GM18868 (cell line): Measurements from ENCODE around the gene ARL3.
A peak's percentile ranks its signal among the peaks of the same experiment; 100 is the strongest.
"Not testable (repeated sequence)": the region's sequence is repeated elsewhere in the genome, so short reads cannot be mapped to it uniquely, and the experiment has no call there.

Experiments used
- ATAC-seq: cut with Tn5 transposase; IDR thresholded peaks from one replicate; pipeline ENCODE4 v1.9.1; 2021; ENCODE audit warnings: mild to moderate bottlenecking, moderate library complexity; ENCODE audit not compliant: unreplicated experiment

ARL3 gene

DNA sequence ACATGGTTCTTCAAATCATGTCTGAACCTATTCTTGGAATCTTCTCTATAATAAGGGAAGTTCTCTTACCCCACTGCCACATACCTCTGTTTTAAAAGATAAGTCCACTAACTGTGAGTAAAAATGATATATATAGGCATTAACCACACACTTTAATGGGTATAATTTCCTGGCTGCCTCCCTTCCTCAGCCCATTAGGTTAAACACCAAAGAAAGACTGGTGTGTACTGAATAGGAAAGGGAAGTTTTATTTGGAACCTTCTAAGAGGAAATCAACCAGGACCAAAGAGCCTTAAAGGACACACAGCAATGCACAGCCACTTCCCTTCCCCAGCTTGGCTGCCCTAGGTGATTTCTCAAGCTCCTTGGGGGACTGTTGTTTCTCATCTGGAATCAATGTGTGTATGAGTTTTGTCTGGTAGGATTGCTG lies 24.5 kb upstream of the ARL3 start:
- ATAC-seq, result no peak

DNA sequence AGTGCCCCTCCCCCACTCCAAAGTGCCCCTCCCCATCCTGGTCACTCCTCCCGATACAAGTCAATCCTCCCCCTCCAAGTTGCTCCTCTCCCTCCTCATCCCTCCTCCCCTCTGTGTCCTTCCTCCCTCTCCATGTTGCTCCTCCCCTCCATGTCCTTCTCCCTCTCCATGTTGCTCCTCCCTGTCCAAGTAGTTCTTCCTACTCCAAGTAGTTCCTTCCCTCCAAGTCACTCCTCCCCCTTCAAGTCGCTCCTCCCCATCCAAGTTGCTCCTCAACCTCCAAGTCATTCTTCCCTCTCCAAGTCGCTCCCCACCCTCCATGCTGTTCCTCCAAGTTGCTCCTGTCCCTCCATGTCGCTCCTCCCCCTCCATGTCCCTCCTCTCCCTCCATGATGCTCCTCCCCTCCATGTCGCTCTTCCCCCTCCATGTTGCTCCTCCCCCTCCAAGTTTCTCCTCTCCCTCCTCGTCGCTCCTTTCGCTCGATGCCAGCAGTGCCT lies 20.9 kb upstream of the ARL3 start:
- no peak for ATAC-seq

DNA sequence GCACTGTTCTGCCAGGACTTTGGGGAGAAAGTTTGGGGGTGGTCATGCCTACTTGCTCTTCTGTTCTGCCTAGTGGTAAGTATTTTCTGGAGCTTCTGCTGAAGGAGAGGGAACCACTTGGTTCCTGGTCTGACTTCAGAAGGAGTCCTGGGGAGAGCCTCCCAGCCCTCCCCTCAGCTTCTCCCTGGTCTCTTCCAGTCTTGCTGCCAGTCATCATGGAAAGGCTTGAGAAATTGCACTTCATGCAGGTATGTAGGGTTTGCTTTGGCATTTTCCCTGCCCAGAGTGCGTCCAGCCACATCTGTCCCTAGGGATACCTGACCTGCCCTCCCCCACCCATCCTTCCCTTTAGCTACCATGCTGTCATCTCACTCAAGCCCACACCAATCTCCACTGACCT lies 18.5 kb upstream of the ARL3 start:
- no peak for ATAC-seq

DNA sequence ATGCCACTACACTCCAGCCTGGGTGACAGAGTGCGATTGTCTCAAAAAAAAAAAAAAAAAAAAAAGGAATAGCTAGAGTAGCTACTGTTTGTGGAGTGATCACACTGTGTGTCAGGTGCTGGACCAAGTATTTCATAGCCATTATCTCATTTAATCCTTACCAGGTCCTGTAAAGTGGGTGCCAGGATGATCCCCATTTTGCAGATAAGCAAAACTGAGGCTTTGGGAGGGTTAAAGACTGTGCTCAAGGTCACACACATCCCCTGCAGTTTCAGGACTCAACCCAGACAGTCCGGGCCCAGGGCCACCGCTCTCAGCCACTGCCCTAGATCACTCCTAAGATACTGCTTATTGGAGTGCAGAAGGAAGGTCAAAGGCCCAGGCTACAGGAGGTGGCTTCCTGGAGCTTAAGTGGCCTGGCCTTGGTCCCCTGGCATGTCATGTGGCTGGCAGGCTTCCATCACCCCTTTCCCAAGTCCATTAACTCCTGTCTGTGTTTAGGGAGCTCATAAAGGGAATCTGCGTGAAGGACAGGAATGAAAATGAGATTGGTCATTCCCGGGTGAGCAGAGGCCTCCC lies 17.1 kb upstream of the ARL3 start:
- no peak for ATAC-seq

DNA sequence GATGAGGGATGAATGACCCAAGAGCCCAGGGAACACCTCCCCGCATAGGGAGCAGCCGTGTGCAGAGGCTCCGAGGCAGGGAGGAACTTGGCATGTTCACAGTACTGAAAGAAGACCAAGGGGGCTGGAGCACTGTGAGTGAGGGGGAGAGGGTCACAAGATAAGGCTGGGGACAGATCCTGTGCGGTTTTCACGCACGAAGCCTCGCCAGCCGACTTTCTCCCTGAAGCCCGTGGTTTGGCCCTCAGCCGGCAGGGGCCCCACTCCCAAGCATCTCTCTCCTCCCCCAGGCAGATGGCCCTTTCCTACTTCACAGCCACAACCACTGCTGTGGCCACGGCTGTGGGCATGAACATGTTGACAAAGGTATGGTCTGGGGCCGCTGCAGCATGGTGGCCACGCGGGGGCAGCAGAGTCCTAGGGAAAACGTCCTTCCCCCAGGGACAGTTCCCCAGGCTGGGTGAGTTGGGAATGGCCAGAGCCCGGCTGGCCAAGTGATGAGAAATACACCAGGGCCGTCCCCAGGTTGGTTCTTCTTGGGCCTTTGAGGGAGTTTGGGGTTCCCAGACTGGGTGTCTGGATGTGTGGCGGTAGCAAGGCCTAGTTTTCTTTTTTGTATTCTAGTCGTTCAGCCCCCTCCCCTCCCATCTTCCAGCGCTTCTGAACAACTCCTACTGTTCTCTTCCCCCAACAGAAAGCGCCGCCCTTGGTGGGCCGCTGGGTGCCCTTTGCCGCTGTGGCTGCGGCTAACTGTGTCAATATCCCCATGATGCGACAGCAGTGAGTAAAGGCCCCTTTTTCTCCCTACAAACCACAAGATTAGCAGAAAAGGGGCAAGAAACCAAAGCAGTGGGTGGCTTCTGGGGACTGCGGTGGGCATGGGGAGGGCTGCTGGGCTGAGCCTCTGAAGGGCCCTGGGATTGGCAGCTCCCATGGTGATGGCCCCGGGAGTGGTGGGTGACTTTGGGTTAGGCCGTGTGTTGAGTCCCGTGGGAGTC lies 15.1 kb upstream of the ARL3 start:
- no peak for ATAC-seq

DNA sequence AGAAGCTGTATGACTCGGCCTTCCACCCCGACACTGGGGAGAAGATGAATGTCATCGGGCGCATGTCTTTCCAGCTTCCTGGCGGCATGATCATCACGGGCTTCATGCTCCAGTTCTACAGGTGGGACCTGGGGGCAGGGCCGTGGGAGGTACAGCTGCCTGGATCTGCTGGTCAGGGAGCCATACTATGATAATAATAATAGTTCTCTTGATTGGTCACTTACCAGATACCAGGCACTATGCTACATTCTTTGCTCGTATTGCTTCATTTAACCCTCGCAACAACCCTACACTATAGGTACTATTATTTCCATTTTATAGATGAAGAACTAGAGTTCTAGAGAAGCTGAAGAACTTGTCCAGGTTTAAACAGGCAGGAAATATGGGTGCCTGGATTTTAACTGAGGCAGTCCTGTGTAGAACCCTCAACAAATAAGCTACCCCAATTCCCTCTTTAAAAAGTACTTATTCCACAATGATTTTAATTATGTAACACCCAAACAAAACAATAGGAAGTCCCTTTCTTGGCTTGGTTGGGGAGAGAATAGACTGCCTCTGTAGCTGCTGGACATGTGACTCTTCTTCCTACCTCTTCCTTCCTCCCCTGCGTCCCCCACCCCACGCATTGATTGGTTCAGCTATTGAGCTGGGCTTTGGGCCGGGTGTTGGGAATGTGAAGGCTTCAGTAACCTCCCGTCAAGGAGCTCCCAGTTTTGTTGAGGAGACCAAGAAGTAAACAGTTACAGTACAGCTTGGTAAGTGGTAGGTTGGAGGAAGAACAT lies 13.0 kb upstream of the ARL3 start:
- no peak for ATAC-seq

DNA sequence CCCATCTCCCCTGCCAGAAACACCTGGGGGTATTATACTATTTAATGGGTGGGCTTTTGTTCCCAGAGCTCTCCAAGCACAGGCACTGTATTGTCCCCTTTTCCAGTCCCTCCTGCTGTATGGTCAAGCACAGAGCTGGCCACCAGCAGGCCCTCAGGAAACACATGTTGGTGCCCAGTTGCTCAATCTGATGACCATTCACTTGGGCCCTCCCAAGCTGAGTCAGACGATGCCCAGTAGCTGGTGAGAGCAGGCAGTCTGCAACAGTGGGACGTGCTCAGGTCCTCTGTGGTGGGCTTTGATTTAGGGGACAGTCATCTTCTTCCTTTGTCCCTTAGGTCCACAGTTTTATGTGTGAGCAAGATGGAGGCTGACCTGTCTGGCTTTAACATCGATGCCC lies 12.1 kb upstream of the ARL3 start:
- no peak for ATAC-seq

DNA sequence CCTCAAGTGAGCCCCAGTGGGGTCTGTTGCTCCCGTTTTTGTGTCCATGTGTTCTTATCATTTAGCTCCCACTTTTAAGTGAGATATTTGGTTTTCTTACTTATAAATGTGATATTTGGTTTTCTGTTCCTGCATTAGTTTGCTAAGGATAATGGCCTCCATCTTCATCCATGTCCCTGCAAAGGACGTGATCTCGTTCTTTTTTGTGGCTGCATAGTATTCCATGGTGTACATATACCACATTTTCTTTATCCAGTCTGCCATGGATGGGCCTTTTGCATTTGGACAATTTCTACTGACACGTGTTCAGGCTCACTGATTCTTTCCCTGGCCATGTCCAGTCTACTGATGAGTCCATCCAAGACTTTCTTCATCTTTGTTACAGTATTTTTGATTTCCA lies 9.8 kb upstream of the ARL3 start:
- ATAC-seq, result no peak

DNA sequence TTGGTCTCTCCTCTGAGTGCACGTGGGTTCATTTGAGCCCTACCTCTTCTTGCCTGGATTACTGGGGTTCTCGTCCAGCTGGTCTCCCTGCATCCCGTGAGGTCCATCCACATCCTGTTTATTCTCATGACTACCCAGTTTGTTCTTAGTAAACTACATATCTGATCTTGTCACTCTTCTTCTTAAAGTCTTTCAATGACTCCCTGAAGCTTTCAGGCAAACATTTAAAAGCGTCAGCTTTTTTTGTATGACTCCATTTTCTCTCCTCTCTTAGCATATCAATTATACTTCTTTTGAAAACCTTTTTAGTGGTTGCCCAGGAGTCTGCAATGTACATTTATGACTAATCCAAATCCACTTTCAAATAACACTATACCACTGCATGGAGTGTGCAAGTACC lies 7.8 kb upstream of the ARL3 start:
- no peak for ATAC-seq

DNA sequence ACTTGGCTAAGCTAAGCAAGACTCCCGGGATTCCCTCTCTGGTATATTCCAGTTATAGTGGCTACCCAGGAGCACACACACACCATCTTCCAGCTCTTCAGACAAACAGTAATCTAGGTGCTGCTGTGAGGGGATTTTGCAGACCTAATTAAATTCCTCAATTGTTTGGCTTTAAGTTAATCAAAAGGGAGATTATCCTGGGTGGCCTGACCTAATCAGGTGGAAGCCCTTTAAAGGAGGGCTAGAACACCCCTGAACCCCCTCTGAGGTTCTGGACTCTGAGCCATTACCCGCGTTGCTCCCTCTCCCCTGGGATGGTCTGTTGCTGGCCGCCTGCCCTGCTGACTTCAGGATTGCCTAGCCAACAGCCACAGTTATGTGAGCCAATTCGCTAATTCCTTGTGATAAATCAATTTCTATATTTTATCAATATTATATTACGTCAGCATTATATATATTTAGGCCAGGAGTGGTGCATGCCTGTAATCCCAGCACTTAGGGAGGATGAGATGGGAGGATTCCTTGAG lies 6.6 kb upstream of the ARL3 start:
- ATAC-seq, result no peak

DNA sequence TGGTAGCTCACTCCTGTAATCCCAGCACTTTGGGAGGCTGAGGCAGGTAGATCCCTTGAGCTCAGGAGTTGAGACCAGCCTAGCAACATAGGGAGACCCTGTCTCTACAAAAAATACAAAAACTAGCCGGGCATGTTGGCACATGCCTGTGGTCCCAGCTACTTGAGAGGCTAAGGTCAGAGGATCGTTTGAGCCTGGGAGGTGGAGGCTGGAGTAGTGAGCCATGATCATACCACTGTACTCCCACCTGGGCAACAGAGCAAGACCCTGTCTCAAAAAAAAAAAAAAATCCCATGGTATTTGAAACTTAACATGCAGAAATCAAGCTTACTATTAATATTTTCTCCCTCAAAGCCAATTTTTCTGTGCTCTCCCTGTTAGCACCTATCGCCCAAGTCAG lies 6.1 kb upstream of the ARL3 start:
- ATAC-seq, result no peak

DNA sequence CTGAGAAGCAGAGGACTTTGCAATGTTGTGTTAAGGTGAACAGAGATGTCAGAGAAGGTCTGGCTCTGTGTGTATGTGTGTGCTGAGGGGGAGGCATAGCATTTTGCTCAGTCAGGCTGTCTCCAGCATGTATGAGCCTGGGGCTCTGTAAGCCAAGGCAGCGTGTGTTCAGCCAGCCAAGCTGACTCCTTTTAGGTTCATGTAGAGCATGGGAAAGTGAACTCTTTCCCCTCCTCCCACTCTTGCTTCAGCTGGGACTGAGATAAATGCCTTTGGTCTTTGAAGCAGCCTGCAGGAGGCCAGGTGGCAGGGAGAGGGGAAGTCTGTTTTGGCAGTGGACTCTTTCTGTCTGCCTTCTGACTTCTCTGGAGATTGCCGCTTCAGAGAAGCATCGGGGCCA lies 4.0 kb upstream of the ARL3 start:
- no peak for ATAC-seq

DNA sequence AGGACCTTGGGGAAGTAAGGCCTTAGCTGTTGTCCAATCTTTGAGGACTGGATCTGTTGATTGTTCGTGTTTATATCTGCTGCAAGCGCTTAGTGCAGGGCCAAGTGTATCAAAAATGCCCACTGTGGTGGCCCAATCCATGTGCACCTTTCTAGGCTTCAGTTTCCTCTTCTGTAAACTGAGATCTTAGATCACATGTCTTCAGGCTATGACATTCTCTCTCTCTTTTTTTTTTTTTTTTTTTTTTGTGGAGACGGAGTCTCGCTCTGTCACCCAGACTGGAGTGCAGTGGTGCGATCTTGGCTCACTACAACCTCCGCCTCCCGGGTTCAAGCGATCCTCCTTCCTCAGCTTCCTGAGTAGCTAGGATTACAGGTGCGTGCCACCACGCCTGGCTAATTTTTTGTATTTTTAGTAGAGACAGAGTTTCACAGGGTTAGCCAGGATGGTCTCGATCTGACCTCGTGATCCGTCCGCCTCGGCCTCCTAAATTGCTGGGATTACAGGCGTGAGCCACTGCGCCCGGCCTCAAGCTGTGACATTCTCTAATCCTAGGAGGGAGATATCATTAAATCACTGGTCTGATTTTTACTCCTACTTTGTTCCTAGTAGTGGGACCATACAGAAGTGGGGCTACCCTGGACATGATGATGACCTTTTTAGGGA lies 2.8 kb upstream of the ARL3 start:
- not testable (repeated sequence) for ATAC-seq

DNA sequence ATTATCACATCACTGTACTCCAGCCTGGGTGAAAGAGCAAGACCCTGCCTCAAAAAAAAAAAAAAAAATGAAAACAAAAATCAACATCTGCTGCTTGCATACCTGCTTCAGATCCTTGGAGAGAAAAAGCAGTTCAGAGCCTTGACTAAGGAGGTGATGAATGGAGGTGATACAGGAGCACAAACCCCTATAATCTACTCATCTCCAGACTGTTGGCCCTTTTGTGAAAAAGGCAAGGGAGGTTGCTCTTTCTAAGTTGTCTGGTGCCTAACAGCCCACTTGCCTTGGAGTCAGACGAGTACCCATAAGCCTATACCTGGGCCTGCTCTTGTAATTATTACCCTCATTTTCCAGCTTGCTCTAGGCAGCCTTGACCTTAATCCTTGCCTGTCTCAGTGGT lies 1.7 kb upstream of the ARL3 start:
- ATAC-seq, result no peak

DNA sequence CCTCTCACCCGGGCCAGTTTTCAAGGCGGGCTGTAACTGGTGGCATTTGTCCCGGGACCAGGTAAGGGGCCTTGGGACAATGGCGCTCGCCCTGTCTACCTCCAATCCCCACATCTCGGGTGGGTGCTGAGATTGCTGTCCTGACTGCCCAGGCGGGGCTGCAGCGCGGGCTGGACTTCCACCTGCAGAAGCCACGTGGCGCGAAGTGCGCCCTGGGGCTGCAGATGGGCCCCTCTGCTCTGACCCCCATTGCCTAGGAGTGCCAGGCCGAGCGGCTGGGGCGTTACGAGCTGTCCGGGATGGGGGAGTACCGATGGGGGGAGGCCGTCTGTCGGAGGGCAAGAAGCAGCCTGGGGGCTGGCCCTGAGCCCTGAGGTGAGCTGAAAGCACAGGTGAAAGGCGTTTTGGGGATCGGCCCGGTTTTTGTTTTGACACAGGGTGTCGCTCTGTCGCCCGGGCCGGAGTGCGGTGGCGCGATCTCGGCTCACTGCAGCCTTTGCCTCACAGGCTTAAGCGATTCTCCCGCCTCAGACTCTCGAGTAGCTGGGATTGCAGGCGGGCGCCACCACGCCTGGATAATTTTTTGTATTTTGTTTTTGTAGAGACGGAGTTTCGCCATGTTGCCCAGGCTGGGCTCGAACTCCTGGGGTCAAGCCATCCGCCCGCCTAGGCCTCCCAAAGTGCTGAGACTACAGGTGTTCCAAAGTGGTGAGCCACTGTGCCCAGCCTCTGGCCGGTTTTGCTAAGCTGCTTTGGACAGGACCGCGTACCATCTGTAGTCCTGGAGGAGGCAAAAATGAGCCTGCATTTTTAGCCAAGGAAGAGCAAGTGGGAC lies 641 bp upstream of the ARL3 start, which contains the start of gene SFXN2:
Gene SFXN2, plus strand, starts transcription at position 16 of the 835 bp plus-strand sequence. CDS start 12,001 bp downstream, outside the sequence.
- peak; percentile 14 for ATAC-seq

DNA sequence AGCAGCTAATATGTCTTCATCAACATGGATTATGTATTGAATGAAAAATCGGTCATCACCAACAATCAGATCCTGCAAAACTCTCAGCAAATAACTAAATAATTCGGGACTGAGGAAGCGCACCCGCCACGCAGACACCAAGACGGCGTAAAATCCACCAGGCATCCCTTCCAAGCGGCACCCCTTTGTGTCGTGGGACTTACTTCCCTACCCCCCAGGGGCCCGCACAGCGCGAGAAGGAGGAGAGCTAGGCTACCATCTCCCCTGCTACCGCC lies 721 bp downstream of the ARL3 start:
- peak; percentile 32 for ATAC-seq

DNA sequence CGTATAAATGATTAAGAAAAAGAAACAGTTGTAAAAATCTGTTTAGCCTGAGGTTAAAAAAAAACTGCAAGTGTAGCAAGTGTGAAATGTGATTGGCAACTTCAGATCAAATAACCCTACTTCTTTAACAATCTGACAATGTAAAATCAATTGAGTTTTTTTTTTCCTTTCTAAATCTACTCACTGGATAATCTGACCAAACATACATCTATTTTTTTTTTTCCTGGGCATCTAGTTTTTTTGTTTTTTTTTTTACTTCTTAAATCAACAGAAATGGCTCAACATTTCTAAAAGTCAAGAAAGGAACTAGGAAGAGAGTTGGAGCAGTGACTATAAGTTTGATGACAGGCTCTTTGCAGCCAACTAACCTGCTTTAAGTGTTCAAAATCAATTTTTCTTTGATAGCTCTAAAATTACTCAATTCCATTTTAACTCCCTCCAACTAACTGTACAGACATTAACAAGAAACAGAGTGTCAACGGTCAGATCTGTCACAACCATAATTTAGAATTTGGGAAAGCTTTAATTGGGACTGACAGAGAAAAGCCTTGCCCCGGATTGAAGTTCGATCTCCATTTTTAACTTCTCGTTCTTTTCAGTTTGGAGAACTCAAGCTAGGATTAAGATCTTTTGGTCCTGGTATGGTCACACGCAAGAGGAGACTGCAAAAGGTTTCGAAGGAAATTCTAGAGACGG lies 1.2 kb downstream of the ARL3 start:
- no peak for ATAC-seq

DNA sequence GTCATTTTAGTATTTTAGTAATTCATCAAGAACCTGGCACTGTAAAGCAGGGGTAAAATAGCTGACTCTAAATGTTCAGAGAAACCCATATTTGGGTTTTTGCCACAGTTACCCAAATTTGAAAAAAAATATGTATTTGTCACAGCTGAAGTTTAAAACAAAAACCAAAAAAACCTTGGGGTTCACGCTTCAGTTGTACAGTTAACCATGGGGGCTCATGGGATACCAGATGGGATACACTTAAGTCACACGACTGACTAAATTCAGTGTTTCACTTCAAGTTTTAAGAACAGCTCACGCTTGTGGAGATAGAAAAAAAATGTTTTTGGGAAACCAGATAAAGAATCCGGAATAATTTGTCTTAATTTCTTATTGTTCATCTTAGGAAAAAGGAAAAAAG lies 2.1 kb downstream of the ARL3 start:
- ATAC-seq, result no peak

DNA sequence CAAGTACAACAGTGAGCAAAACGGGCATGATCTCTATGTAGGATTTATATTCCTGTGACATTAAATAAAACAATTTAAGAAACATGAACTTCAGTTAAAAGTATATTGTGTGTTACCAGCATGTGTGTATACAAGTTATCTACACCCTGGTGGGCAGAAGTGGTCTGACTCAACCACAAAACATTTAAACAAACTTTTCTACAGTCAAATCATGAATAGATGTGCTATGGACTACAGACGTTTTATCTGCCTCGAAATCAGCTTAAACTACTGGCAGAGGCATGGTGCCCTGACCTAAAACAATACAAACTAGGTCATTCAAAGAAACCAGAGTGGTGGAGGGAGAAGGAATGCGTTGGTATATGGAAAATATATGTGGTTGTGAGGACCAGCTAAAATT lies 3.6 kb downstream of the ARL3 start:
- no peak for ATAC-seq
